GM19468 (cell line): ENCODE measurements around the gene HLX.

Experiments used
- ATAC-seq: cut with Tn5 transposase; IDR thresholded peaks from one replicate; pipeline ENCODE4 v1.9.1; 2021; ENCODE audit warnings: mild to moderate bottlenecking, moderate library complexity, moderate number of reproducible peaks; ENCODE audit not compliant: unreplicated experiment; ENCODE audit errors: extremely low read depth

Gene HLX

DNA sequence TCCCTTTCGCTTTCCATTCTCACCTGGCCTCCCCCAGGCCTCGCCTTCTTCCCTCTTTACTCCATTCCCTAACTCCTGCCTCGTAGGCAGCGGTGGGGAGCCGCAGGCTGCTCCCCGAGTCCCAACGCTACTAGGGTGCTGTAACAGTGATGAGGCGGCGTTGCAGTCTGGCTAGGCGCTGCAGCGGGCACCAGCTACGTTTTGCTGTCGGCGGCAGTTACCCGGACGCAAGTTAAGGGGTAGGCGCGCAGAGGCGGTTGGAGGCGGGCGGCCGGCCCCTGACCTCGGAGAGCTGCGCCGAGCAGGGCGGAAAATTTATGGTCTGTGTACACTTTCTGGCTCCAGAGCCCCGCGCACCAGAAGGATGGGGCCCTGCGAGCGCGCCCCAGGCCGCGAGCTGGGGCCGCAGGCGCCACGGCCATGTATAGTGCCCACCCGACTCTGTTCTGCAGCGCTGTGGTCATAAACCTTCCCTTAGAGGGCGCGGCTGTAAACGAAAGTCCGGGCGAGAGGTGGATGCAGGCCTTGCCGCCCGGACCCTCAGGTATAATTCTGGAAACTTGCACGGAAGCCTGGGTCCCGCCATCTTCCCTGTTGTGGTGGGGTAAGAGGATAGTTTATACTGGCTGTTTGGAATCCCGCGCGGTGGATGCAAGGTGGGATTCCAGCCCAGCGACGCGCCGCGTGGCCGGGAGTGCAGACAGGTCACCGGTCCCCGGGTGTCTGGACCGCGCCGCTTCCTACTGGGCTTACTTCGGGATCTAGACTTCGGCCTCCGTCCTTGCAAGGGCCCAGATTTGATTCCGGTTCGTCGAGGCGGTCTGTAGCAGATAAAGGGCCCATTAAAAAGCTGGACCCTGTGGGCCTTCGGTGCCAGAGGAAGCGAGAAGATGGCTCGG is 15.0 kb downstream of the HLX start:
- no peak for ATAC-seq

DNA sequence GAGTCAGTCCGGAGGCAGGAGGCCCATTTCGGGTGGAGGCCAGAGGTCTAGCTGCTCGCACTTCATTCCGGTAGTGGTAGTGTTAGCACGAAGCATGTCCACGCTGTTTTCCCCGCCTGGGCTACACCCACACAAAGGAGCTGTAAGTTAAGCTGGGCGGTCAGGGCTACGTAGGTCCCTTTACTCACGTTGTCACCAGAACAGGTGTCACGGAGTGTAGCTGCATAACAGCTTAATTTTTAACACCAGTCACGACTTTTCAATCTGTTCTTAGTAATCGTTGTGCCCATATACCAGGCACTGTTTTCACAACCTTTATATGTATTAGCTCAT is 15.6 kb downstream of the HLX start:
- no peak for ATAC-seq

DNA sequence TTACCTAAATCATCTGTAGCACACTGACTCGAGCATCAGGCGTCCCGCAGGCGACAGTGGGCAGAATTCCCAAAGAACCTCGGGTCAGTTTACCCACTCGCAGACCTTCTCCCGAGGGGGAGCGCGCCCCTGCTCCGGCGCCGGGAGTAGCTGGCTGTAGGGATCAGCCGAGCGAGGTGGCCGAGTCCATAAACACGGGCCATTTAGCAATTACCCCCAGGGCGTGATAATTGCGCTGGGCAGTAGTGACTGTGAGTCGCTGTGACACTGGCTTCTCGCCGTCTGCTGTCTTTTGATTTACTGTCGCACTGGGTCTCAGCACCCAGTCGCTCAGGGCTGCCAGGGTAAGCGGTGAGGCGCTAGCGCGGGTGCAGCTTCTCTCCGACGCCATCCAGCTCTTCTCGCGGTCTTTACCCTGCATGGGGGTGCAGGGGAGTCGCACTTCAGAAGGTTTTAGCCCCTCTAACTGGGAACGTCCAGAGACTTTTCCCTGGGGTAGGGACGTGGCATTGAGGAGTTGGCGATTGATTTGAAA is 16.2 kb downstream of the HLX start:
- ATAC-seq: no peak

- ATAC-seq: no peak
These were observed 16.8 kb downstream of the HLX start for GRCh38 chr1:220896092-220896491.

GRCh38 chr1:220900842-220901241 is 21.6 kb downstream of the HLX start:
- no peak for ATAC-seq

- no peak for ATAC-seq
These were observed 22.6 kb downstream of the HLX start for GRCh38 chr1:220901881-220902280.

- no peak for ATAC-seq
These were observed 23.7 kb downstream of the HLX start for GRCh38 chr1:220902916-220903315.

DNA sequence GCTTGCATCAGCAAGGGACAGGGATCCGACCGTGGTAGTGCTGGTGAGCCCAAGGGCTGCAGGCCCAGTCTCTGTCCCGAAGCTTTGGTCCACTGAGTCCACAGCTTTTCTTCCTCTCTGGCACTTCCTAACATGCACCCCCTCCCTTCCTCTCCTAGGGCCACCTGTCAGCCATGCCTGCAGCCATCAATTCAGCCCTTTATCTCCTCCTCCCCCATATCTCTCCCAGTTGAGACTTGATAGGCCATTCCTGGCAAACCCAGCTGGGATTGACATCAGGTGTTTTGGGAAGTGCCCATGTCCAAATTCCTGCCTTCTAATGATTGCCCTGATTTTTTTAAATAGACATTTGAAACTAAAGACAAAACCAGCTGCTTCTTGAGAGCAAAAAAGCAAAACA is 25.6 kb downstream of the HLX start:
- no peak for ATAC-seq

DNA sequence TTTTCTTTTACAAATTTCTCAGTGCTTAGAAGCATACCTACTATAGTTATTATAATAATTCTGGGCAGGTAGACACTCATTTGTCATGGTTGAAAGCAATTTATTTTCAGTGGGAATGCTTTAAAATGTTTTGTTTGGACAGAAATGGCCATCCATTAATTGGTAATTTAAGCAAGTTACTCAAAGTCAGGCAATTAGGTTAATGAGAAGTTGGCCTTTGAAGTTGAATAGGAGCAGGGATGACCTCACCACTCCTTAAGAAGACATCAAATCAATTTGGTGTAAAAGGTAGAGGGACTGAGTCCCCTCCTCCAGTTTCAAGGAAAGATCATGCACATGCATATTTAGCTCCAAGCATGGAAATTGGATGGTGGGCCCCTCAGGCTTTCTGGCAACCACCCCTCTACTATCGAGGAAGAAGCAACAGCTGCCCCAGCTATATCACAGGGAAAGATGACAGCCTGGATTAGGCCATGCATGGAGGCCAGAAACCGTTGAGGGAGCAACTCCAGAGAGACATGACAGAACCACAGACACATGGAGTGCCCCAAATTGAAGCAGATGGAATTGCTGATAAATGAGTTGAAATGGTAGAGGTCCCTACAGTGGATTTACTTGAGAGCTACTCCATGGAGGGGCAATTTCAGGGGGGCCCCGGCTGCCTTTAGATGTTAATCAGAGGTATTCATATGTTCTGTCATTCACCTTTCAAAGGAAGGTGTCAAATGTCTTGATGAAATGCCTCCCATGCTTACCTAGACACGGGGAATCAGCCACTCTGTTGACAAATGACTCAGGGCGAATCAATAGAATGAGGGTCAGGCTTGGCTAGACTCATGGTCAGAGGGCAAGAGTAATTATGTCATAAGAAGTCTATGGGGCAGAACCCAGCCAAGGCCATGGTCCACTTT is 26.7 kb downstream of the HLX start:
- no peak for ATAC-seq

- no peak for ATAC-seq
These were observed 27.5 kb downstream of the HLX start for GRCh38 chr1:220906561-220907334.

DNA sequence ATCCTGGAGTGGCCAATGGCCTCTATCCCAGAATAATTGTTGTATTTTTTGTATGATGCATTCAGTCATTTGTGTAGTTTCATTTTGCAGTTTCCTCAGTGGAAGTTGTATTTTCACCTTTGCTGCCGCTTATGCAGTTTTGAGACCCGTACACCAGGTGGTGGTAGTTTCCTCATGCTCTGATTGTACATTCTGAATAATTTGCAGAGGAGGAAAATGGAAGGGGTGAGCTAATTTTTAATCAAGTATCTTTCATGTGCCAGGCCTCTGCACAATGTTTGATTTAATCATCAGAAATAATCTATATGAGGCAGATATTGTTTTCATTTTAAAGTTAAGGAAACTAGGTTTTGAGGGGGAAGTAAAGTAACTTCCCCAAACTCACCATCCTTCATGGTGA is 29.5 kb downstream of the HLX start:
- no peak for ATAC-seq

DNA sequence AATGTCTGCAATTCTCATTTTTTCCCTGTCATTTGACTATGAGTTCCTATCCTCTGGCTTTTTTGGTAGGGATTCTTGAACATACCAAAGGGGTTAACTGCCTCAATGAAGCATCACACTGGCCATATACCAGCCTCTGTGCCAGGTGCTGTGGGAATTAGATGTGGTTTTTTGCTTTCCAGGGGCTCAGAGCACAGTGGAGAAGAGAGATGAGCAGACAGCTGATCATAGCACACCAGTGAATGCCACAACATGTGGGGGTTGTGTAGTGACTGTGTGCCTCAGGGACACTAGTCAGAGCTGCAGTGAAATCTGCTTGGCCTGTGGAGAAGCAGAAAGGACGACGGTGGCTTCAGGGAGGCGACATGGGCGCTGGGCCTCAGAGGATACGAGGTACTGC is 30.8 kb downstream of the HLX start:
- no peak for ATAC-seq

GRCh38 chr1:220914283-220915116 is 35.3 kb downstream of the HLX start:
- ATAC-seq: no peak

GRCh38 chr1:220915117-220915440 is 35.8 kb downstream of the HLX start:
- no peak for ATAC-seq

- ATAC-seq: no peak
These were observed 36.7 kb downstream of the HLX start for GRCh38 chr1:220915954-220916353.

GRCh38 chr1:220917101-220917500 is 37.9 kb downstream of the HLX start:
- no peak for ATAC-seq

GRCh38 chr1:220917535-220918209 is 38.4 kb downstream of the HLX start:
- ATAC-seq: no peak

- ATAC-seq: no peak
These were observed 39.2 kb downstream of the HLX start for GRCh38 chr1:220918285-220918951.

DNA sequence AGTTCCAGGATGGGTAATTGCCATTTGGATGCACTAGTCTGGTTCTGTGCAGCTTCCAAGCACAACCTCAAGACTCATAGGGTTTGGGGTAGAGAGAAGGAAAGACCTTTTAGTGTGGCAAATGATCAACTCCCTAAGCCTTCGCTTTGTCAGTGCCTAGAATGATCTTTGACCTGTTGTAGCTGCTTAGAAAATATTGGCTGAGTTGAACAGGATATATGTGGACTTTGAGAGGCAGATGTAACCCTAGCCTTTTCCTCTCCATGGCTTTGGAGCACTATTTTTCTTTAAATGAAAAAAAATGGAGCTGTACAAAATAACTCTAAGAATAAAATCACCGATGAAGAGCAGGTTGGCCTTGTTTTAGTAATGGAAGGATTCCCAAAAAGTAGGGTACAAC is 41.7 kb downstream of the HLX start:
- ATAC-seq: no peak
